Measurements from ENCODE around the gene RNF20. TPM values are rescaled to one million over a fixed set of nuclear protein-coding genes. Genes with fewer than 3 reads are reported as not detected.
"Not testable (repeated sequence)": the region's sequence is repeated elsewhere in the genome, so short reads cannot be mapped to it uniquely, and the experiment has no call there.

Gene RNF20
- total RNA-seq, 1 experiment from 2014 or later: 34.4 TPM

GRCh38 chr9:101536351-101536750, 2.7 kb downstream of the RNF20 start:
- H3K4me1 Mint-ChIP-seq (ENCODE audit: low read depth, unreplicated experiment): no peaks in the 10 kb centered on the region
- no TSS peak for BruUV-seq (replicated peaks)
- intact Hi-C loops (cut with micrococcal nuclease; ENCODE audit: unreplicated experiment): no loop called here

DNA sequence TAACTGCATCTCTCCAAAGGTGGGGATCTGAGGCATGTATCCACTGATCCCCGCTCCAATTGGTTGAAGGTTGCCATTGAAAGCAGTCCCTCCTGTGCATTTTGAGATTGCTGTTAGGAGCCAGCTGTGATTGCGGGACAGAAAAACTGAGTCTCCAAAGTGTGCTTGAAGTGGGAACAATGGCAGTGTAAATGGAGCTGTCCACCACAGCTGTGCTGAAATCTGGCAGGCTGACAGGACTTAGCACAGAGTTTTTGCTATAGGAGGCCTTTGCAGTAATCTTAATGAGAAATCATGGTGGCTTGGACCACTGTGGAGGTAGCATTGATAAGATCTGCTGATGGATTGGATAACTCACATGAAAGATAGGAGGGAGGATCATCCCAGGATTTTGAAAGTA, 3.3 kb downstream of the RNF20 start:
- CTCF ChIA-PET: no interaction called here
- no peak for TF ChIP-seq CTCF (IDR thresholded peaks at IDR 0.05; ENCODE audit: unreplicated experiment)
- no TSS peak for BruUV-seq (replicated peaks)
- peaks cover 15% of the 10 kb centered on the region for H3K36me3 Mint-ChIP-seq (ENCODE audit: insufficient read depth, unreplicated experiment)
- no peaks in the 10 kb centered on the region for H3K4me1 Mint-ChIP-seq (ENCODE audit: low read depth, unreplicated experiment)
- no peak overlapping the region for H3K27ac Mint-ChIP-seq (ENCODE audit: unreplicated experiment)
- intact Hi-C loops (cut with micrococcal nuclease; ENCODE audit: unreplicated experiment): no loop called here
- DNase-seq: no peak
- H3K4me3 Mint-ChIP-seq (ENCODE audit: low read depth, unreplicated experiment): no peak overlapping the region
- H3K27me3 Mint-ChIP-seq (ENCODE audit: unreplicated experiment): no peaks in the 10 kb centered on the region
- H3K9me3 Mint-ChIP-seq (ENCODE audit: low read depth, unreplicated experiment): no peaks in the 10 kb centered on the region

More at GRCh38 chr9:101536351-101536750, 2.7 kb downstream of the RNF20 start:
- TF ChIP-seq CTCF (IDR thresholded peaks at IDR 0.05; ENCODE audit: unreplicated experiment): no peak
- Mint-ChIP-seq H3K4me3 (ENCODE audit: low read depth, unreplicated experiment) (no peak overlapping the region), H3K27me3 (ENCODE audit: unreplicated experiment) (no peaks in the 10 kb centered on the region), H3K36me3 (ENCODE audit: insufficient read depth, unreplicated experiment) (peaks cover 15% of the 10 kb centered on the region), H3K9me3 (ENCODE audit: low read depth, unreplicated experiment) (no peaks in the 10 kb centered on the region), H3K27ac (ENCODE audit: unreplicated experiment) (no peak overlapping the region)
- no peak for DNase-seq
- CTCF ChIA-PET: no interaction called here

GRCh38 chr9:101540069-101540468, 6.4 kb downstream of the RNF20 start:
- Mint-ChIP-seq H3K9me3 (ENCODE audit: low read depth, unreplicated experiment) (no peaks in the 10 kb centered on the region), H3K4me3 (ENCODE audit: low read depth, unreplicated experiment) (no peak overlapping the region), H3K27ac (ENCODE audit: unreplicated experiment) (no peak overlapping the region), H3K4me1 (ENCODE audit: low read depth, unreplicated experiment) (no peaks in the 10 kb centered on the region), H3K36me3 (ENCODE audit: insufficient read depth, unreplicated experiment) (no peaks in the 10 kb centered on the region), H3K27me3 (ENCODE audit: unreplicated experiment) (no peaks in the 10 kb centered on the region)
- CTCF ChIA-PET: no interaction called here
- no TSS peak for BruUV-seq (replicated peaks)
- DNase-seq: no peak
- intact Hi-C loops (cut with micrococcal nuclease; ENCODE audit: unreplicated experiment): no loop called here
- TF ChIP-seq CTCF (IDR thresholded peaks at IDR 0.05; ENCODE audit: unreplicated experiment): no peak

DNA sequence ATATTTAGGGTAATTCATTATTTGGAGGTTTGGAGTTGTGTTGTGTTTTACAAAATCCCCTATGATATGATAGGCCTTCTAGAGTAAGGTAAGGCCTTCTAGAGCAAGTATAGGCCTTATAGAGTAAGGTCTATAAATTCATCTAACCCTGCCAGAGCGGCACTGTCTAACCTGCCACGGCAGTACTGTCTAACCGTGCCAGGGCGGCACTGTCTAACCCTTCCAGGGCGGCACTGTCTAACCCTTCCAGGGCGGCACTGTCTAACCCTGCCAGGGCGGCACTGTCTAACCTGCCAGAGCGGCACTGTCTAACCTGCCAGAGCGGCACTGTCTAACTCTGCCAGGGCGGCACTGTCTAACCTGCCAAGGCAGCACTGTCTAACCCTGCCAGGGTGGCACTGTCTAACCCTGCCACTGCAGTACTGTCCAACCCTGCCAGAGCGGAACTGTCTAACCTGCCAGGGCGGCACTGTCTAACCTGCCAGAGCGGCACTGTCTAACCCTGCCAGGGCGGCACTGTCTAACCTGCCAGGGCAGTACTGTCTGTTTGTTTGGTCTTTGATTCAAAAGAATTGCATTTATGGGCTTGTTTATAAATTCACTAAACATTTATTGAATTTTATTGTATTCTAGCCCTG, 9.6 kb downstream of the RNF20 start:
- no peaks in the 10 kb centered on the region for H3K4me1 Mint-ChIP-seq (ENCODE audit: low read depth, unreplicated experiment)
- CTCF ChIA-PET: no interaction called here
- TF ChIP-seq CTCF (IDR thresholded peaks at IDR 0.05; ENCODE audit: unreplicated experiment): no peak
- intact Hi-C loops (cut with micrococcal nuclease; ENCODE audit: unreplicated experiment): no loop called here
- H3K9me3 Mint-ChIP-seq (ENCODE audit: low read depth, unreplicated experiment): no peaks in the 10 kb centered on the region
- DNase-seq: no peak
- no peak overlapping the region for H3K27ac Mint-ChIP-seq (ENCODE audit: unreplicated experiment)
- no peaks in the 10 kb centered on the region for H3K36me3 Mint-ChIP-seq (ENCODE audit: insufficient read depth, unreplicated experiment)
- no peaks in the 10 kb centered on the region for H3K27me3 Mint-ChIP-seq (ENCODE audit: unreplicated experiment)
- no TSS peak for BruUV-seq (replicated peaks)
- H3K4me3 Mint-ChIP-seq (ENCODE audit: low read depth, unreplicated experiment): no peak overlapping the region

- BruUV-seq (replicated peaks); H3K9me3 Mint-ChIP-seq (ENCODE audit: low read depth, unreplicated experiment); H3K4me1 Mint-ChIP-seq (ENCODE audit: low read depth, unreplicated experiment); H3K27ac Mint-ChIP-seq (ENCODE audit: unreplicated experiment); H3K27me3 Mint-ChIP-seq (ENCODE audit: unreplicated experiment); intact Hi-C loops (cut with micrococcal nuclease; ENCODE audit: unreplicated experiment); DNase-seq; CTCF ChIA-PET; H3K4me3 Mint-ChIP-seq (ENCODE audit: low read depth, unreplicated experiment): not testable (repeated sequence)
- peaks cover 11% of the 10 kb centered on the region for H3K36me3 Mint-ChIP-seq (ENCODE audit: insufficient read depth, unreplicated experiment)
These were observed 15.9 kb downstream of the RNF20 start for GRCh38 chr9:101549472-101550098.

All from Calu3 (cell line).